Type B pancreatic cell (in vitro differentiated cells): ENCODE results near the gene CCDC33. TPM values are rescaled to one million over a fixed set of nuclear protein-coding genes. Genes with fewer than 3 reads are reported as not detected.

Experiments used
- DNase-seq: peaks from one replicate; pipeline ENCODE4 v3.0.0; 2021; ENCODE audit warnings: mixed read lengths; ENCODE audit not compliant: unreplicated experiment; ENCODE audit errors: extremely low spot score
- H3K27ac Mint-ChIP-seq: 2 replicates; pipeline ENCODE4 v1.8.0; 2021; ENCODE audit warnings: mild to moderate bottlenecking, mixed read lengths
- H3K27me3 Mint-ChIP-seq: 2 replicates; pipeline ENCODE4 v1.8.0; 2021; ENCODE audit warnings: mixed read lengths
- H3K36me3 Mint-ChIP-seq: 2 replicates; pipeline ENCODE4 v1.8.0; 2021; ENCODE audit warnings: mixed read lengths
- H3K4me1 Mint-ChIP-seq: one replicate; pipeline ENCODE4 v1.8.0; 2021; ENCODE audit warnings: mixed read lengths; ENCODE audit not compliant: unreplicated experiment
- H3K4me3 Mint-ChIP-seq: 2 replicates; pipeline ENCODE4 v1.8.0; 2021; ENCODE audit warnings: mild to moderate bottlenecking, mixed read lengths
- H3K9me3 Mint-ChIP-seq: 2 replicates; pipeline ENCODE4 v1.8.0; 2021; ENCODE audit warnings: mixed read lengths
- CTCF ChIP-seq: fragments of 200-600 bp; sonication (generic); conservative IDR thresholded peaks from 2 replicates; pipeline ENCODE4 v1.5.0; 2021; ENCODE audit warnings: antibody characterized with exemption, mild to moderate bottlenecking
- total RNA-seq: library from RNA; stranded (reverse); gene quantifications from 2 replicates; pipeline ENCODE4 v1.2.1, GENCODE V29; 2021; ENCODE audit warnings: low replicate concordance

The CCDC33 gene
- total RNA-seq, 1 donor from 2014 or later: 5.0 TPM

- no peak for TF ChIP-seq CTCF
- H3K27me3 Mint-ChIP-seq: no peaks in the 10 kb centered on the region
- H3K27ac Mint-ChIP-seq: no peak overlapping the region
- DNase-seq: no peak
- H3K4me1 Mint-ChIP-seq: peaks cover 28% of the 10 kb centered on the region
- no peaks in the 10 kb centered on the region for H3K9me3 Mint-ChIP-seq
- peaks cover 4% of the 10 kb centered on the region for H3K36me3 Mint-ChIP-seq
- no peak overlapping the region for H3K4me3 Mint-ChIP-seq
Observed at GRCh38 chr15:74194572-74195559, 41.3 kb upstream of the CCDC33 start.

GRCh38 chr15:74196175-74196574 lies 40.0 kb upstream of the CCDC33 start:
- Mint-ChIP-seq H3K27me3 (no peaks in the 10 kb centered on the region), H3K4me1 (peaks cover 32% of the 10 kb centered on the region), H3K4me3 (no peak overlapping the region), H3K9me3 (no peaks in the 10 kb centered on the region), H3K36me3 (peaks cover 4% of the 10 kb centered on the region), H3K27ac (no peak overlapping the region)
- DNase-seq: no peak
- no peak for TF ChIP-seq CTCF

- no peaks in the 10 kb centered on the region for H3K36me3 Mint-ChIP-seq
- H3K9me3 Mint-ChIP-seq: no peaks in the 10 kb centered on the region
- no peak overlapping the region for H3K27ac Mint-ChIP-seq
- H3K4me1 Mint-ChIP-seq: peaks cover 35% of the 10 kb centered on the region
- TF ChIP-seq CTCF: no peak
- H3K4me3 Mint-ChIP-seq: no peak overlapping the region
- no peak for DNase-seq
- H3K27me3 Mint-ChIP-seq: no peaks in the 10 kb centered on the region
Observed at GRCh38 chr15:74197176-74197965, 38.8 kb upstream of the CCDC33 start.

GRCh38 chr15:74199297-74199652 lies 36.9 kb upstream of the CCDC33 start:
- TF ChIP-seq CTCF: no peak
- H3K4me3 Mint-ChIP-seq: peak overlapping the region; percentile 28
- peak overlapping the region; percentile 31 for H3K27ac Mint-ChIP-seq
- DNase-seq: no peak
- no peaks in the 10 kb centered on the region for H3K36me3 Mint-ChIP-seq
- H3K27me3 Mint-ChIP-seq: peaks cover 4% of the 10 kb centered on the region
- H3K4me1 Mint-ChIP-seq: peaks cover 42% of the 10 kb centered on the region
- H3K9me3 Mint-ChIP-seq: no peaks in the 10 kb centered on the region

GRCh38 chr15:74200412-74200815 lies 35.7 kb upstream of the CCDC33 start:
- Mint-ChIP-seq H3K27me3 (peaks cover 4% of the 10 kb centered on the region), H3K27ac (peak overlapping the region; percentile 93), H3K36me3 (no peaks in the 10 kb centered on the region), H3K4me1 (peaks cover 50% of the 10 kb centered on the region), H3K4me3 (peak overlapping the region; percentile 86), H3K9me3 (no peaks in the 10 kb centered on the region)
- DNase-seq: no peak
- TF ChIP-seq CTCF: no peak
